ENCODE data around the gene CATSPERZ.
A peak's percentile ranks its signal among the peaks of the same experiment; 100 is the strongest.

The CATSPERZ gene

GRCh38 chr11:64333556-64333955 lies 33.4 kb downstream of the CATSPERZ start:
- H2AFZ ChIP-seq (ENCODE audit: low read length), result no peak overlapping the region
- no peak overlapping the region for H2BK120ac ChIP-seq (ENCODE audit: low read depth, low read length)
- no CpG with 5 or more reads among the region's 8 CpGs for WGBS, 2 donors (ENCODE audit: extremely low coverage in 2 of 2, insufficient read length in 2 of 2, insufficient replicate concordance in 1 of 2)
- no peak overlapping the region for H4K91ac ChIP-seq (ENCODE audit: low read depth, low read length, poor library complexity)
- peaks cover 0 to 2% of the 10 kb centered on the region in 2 donors for H3K36me3 ChIP-seq (replicated peaks in 1 of 2; ENCODE audit: control insufficient read depth in 2 of 2, insufficient read depth in 2 of 2, low read length in 2 of 2)
- H2BK15ac ChIP-seq (ENCODE audit: low read length), result no peak overlapping the region
- H3K9ac ChIP-seq (ENCODE audit: low read depth, low read length, poor library complexity), result no peak overlapping the region
- DNase-seq (ENCODE audit: low spot score), result no peak
- H2BK12ac ChIP-seq (ENCODE audit: low read length), result no peak overlapping the region
- no peaks in the 10 kb centered on the region for H3K9me3 ChIP-seq (replicated peaks in 1 of 2; ENCODE audit: control insufficient read depth in 2 of 2, insufficient read depth in 1 of 2, low read depth in 1 of 2, low read length in 2 of 2)
- H3K4ac ChIP-seq (ENCODE audit: low read length), result no peak overlapping the region
- H2AK5ac ChIP-seq (ENCODE audit: low read depth, low read length), result no peak overlapping the region
- no peak overlapping the region for H3K4me2 ChIP-seq (ENCODE audit: insufficient read depth, low read length, poor library complexity, severe bottlenecking)
- no peak overlapping the region for H2BK5ac ChIP-seq (ENCODE audit: low read length)
- no peaks in the 10 kb centered on the region for H3K79me1 ChIP-seq (ENCODE audit: low read depth, low read length)
- no peak overlapping the region for H3K14ac ChIP-seq (ENCODE audit: low read length)
- H3K23ac ChIP-seq (ENCODE audit: low read depth, low read length, poor library complexity), result no peak overlapping the region
- no peak overlapping the region for H3K27ac ChIP-seq (replicated peaks; ENCODE audit: low read length)
- H3K27me3 ChIP-seq (ENCODE audit: control insufficient read depth in 3 of 3, insufficient read depth in 3 of 3, low read depth in 1 of 3, low read length in 3 of 3), result peaks cover 0 to 3% (median 0%) of the 10 kb centered on the region in 3 experiments
- no peak overlapping the region for H4K8ac ChIP-seq (ENCODE audit: low read depth, low read length)
- H3K18ac ChIP-seq (ENCODE audit: low read length), result no peak overlapping the region
- H3K4me1 ChIP-seq (ENCODE audit: control insufficient read depth in 2 of 2, insufficient read depth in 1 of 2, low read depth in 1 of 2, low read length in 2 of 2), result peaks cover 0 to 2% of the 10 kb centered on the region in 2 donors
- H3K4me3 ChIP-seq (ENCODE audit: low read length in 2 of 2), result no peak overlapping the region

DNA sequence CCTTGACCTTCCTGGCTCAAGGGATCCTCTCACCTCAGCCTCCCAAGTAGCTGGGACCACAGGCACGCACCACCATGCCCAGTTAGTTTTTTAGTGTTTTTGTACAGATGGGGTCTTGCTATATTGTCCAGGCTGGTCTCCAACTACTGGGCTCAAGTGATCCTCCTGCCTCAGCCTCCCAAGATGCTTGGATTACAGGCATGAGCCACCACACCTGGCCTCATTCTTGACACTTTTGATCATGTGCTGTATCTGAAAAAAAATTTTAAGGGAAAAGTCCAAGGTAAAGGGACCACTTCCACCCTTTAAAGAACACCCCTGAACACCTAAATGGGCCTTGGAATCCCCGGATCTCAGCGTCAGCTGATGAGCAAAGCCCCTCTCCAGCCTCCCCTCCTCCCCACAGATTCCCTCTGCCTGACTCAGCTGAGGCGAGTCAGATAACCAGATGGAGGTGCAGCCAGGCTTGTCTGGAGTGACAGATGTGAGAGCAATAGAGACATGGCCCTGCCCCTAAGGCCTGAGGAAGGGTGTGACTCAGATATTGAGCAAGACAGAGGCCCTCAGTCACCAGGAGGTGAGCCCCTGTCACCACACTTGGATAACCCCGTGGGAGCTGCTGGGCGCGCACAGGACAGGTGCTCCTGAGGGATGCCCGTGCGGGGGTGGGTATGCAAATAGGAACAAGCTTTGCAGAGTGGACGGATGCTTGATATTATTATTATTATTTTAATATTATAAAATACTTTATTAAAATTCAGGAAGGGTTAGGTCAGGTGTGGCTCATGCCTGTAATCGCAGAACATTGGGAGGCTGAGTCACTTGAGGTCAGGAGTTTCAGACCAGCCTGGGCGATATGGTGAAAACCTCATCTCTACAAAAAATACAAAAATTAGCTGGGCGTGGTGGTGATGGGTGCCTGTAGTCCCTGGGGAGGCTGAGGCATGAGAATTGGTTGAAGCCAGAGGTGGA lies 34.9 kb downstream of the CATSPERZ start:
- H3K27me3 ChIP-seq (ENCODE audit: control insufficient read depth in 3 of 3, insufficient read depth in 3 of 3, low read depth in 1 of 3, low read length in 3 of 3), result peaks cover 0 to 16% (median 3%) of the 10 kb centered on the region in 3 experiments
- H3K23ac ChIP-seq (ENCODE audit: low read depth, low read length, poor library complexity), result no peak overlapping the region
- no CpG with 5 or more reads among the region's 13 CpGs for WGBS, 2 donors (ENCODE audit: extremely low coverage in 2 of 2, insufficient read length in 2 of 2, insufficient replicate concordance in 1 of 2)
- H4K8ac ChIP-seq (ENCODE audit: low read depth, low read length), result no peak overlapping the region
- no peak overlapping the region for H2BK15ac ChIP-seq (ENCODE audit: low read length)
- H3K4ac ChIP-seq (ENCODE audit: low read length), result no peak overlapping the region
- no peak overlapping the region for H2BK5ac ChIP-seq (ENCODE audit: low read length)
- H2BK12ac ChIP-seq (ENCODE audit: low read length), result no peak overlapping the region
- H3K79me1 ChIP-seq (ENCODE audit: low read depth, low read length), result peaks cover 1% of the 10 kb centered on the region
- H3K4me3 ChIP-seq (ENCODE audit: low read length in 2 of 2), result no peak overlapping the region
- no peak overlapping the region for H3K14ac ChIP-seq (ENCODE audit: low read length)
- no peak overlapping the region for H3K4me2 ChIP-seq (ENCODE audit: insufficient read depth, low read length, poor library complexity, severe bottlenecking)
- H3K36me3 ChIP-seq (replicated peaks in 1 of 2; ENCODE audit: control insufficient read depth in 2 of 2, insufficient read depth in 2 of 2, low read length in 2 of 2), result peaks cover 0 to 2% of the 10 kb centered on the region in 2 donors
- H2BK120ac ChIP-seq (ENCODE audit: low read depth, low read length), result no peak overlapping the region
- DNase-seq (ENCODE audit: low spot score), result no peak
- H2AFZ ChIP-seq (ENCODE audit: low read length), result no peak overlapping the region
- no peaks in the 10 kb centered on the region for H3K9me3 ChIP-seq (replicated peaks in 1 of 2; ENCODE audit: control insufficient read depth in 2 of 2, insufficient read depth in 1 of 2, low read depth in 1 of 2, low read length in 2 of 2)
- no peak overlapping the region for H3K9ac ChIP-seq (ENCODE audit: low read depth, low read length, poor library complexity)
- H4K91ac ChIP-seq (ENCODE audit: low read depth, low read length, poor library complexity), result no peak overlapping the region
- no peak overlapping the region for H2AK5ac ChIP-seq (ENCODE audit: low read depth, low read length)
- peaks cover 0 to 2% of the 10 kb centered on the region in 2 donors for H3K4me1 ChIP-seq (ENCODE audit: control insufficient read depth in 2 of 2, insufficient read depth in 1 of 2, low read depth in 1 of 2, low read length in 2 of 2)
- H3K27ac ChIP-seq (replicated peaks; ENCODE audit: low read length), result no peak overlapping the region
- H3K18ac ChIP-seq (ENCODE audit: low read length), result peak overlapping the region; percentile 13

DNA sequence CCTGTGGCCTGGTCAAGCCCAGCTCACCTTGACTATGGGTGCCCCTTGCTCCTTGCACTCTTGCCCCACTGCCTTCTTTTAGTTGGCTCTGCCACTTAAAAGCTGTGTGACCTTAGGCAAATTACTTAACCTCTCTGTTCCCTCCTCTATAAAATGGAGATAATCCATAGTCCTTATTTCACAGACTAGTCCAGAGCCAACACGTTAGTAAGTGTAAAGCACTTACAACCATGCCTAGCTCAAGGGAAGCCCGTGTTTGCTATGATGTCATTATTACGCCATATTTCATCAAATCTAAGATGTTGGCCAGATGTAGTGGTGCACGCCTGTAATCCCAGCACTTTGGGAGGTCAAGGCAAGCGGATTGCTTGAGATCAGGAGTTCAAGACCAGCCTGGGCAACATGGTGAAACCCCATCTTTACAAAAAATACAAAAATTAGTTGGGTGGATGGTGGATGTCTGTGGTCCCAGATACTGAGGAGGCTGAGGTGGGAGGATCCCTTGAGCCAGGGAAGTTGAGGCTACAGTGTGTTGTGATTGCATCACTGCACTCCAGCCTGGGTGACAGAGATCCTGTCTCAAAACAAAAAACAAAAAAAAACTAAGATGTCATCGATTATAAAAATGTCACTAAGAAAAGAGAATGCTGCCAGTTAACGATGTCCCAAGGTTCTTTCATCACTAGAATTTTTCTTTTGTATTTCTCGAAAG lies 37.5 kb downstream of the CATSPERZ start:
- WGBS, 2 donors (ENCODE audit: extremely low coverage in 2 of 2, insufficient read length in 2 of 2, insufficient replicate concordance in 1 of 2), result no CpG with 5 or more reads among the region's 8 CpGs
- no peak overlapping the region for H2BK12ac ChIP-seq (ENCODE audit: low read length)
- no peak for DNase-seq (ENCODE audit: low spot score)

GRCh38 chr11:64338716-64339115 lies 38.6 kb downstream of the CATSPERZ start:
- no peak overlapping the region for H2BK15ac ChIP-seq (ENCODE audit: low read length)
- H2BK12ac ChIP-seq (ENCODE audit: low read length), result no peak overlapping the region
- H4K8ac ChIP-seq (ENCODE audit: low read depth, low read length), result no peak overlapping the region
- H3K23ac ChIP-seq (ENCODE audit: low read depth, low read length, poor library complexity), result no peak overlapping the region
- no peak overlapping the region for H3K4me3 ChIP-seq (ENCODE audit: low read length in 2 of 2)
- no peak overlapping the region for H2AK5ac ChIP-seq (ENCODE audit: low read depth, low read length)
- no peaks in the 10 kb centered on the region for H3K9me3 ChIP-seq (replicated peaks in 1 of 2; ENCODE audit: control insufficient read depth in 2 of 2, insufficient read depth in 1 of 2, low read depth in 1 of 2, low read length in 2 of 2)
- H3K9ac ChIP-seq (ENCODE audit: low read depth, low read length, poor library complexity), result no peak overlapping the region
- H3K27me3 ChIP-seq (ENCODE audit: control insufficient read depth in 3 of 3, insufficient read depth in 3 of 3, low read depth in 1 of 3, low read length in 3 of 3), result peaks cover 0 to 41% (median 11%) of the 10 kb centered on the region in 3 experiments
- H2BK5ac ChIP-seq (ENCODE audit: low read length), result no peak overlapping the region
- H4K91ac ChIP-seq (ENCODE audit: low read depth, low read length, poor library complexity), result no peak overlapping the region
- H3K14ac ChIP-seq (ENCODE audit: low read length), result no peak overlapping the region
- H3K18ac ChIP-seq (ENCODE audit: low read length), result no peak overlapping the region
- no CpG with 5 or more reads among the region's 8 CpGs for WGBS, 2 donors (ENCODE audit: extremely low coverage in 2 of 2, insufficient read length in 2 of 2, insufficient replicate concordance in 1 of 2)
- no peak overlapping the region for H2BK120ac ChIP-seq (ENCODE audit: low read depth, low read length)
- H3K36me3 ChIP-seq (replicated peaks in 1 of 2; ENCODE audit: control insufficient read depth in 2 of 2, insufficient read depth in 2 of 2, low read length in 2 of 2), result no peaks in the 10 kb centered on the region
- peaks cover 6 to 17% of the 10 kb centered on the region in 2 donors for H3K4me1 ChIP-seq (ENCODE audit: control insufficient read depth in 2 of 2, insufficient read depth in 1 of 2, low read depth in 1 of 2, low read length in 2 of 2)
- no peak overlapping the region for H3K27ac ChIP-seq (replicated peaks; ENCODE audit: low read length)
- H2AFZ ChIP-seq (ENCODE audit: low read length), result no peak overlapping the region
- DNase-seq (ENCODE audit: low spot score), result no peak
- H3K4me2 ChIP-seq (ENCODE audit: insufficient read depth, low read length, poor library complexity, severe bottlenecking), result no peak overlapping the region
- no peak overlapping the region for H3K4ac ChIP-seq (ENCODE audit: low read length)
- peaks cover 1% of the 10 kb centered on the region for H3K79me1 ChIP-seq (ENCODE audit: low read depth, low read length)

More for the DNA sequence above, 37.5 kb downstream of the CATSPERZ start:
- no peak overlapping the region for H3K4me2 ChIP-seq (ENCODE audit: insufficient read depth, low read length, poor library complexity, severe bottlenecking)
- no peak overlapping the region for H3K18ac ChIP-seq (ENCODE audit: low read length)
- H3K4me3 ChIP-seq (ENCODE audit: low read length in 2 of 2), result no peak overlapping the region
- no peak overlapping the region for H2AK5ac ChIP-seq (ENCODE audit: low read depth, low read length)
- no peaks in the 10 kb centered on the region for H3K36me3 ChIP-seq (replicated peaks in 1 of 2; ENCODE audit: control insufficient read depth in 2 of 2, insufficient read depth in 2 of 2, low read length in 2 of 2)
- no peak overlapping the region for H3K23ac ChIP-seq (ENCODE audit: low read depth, low read length, poor library complexity)
- H3K27ac ChIP-seq (replicated peaks; ENCODE audit: low read length), result no peak overlapping the region
- H3K4me1 ChIP-seq (ENCODE audit: control insufficient read depth in 2 of 2, insufficient read depth in 1 of 2, low read depth in 1 of 2, low read length in 2 of 2), result peaks cover 2 to 14% of the 10 kb centered on the region in 2 donors
- H4K8ac ChIP-seq (ENCODE audit: low read depth, low read length), result no peak overlapping the region
- no peak overlapping the region for H2BK120ac ChIP-seq (ENCODE audit: low read depth, low read length)
- H3K4ac ChIP-seq (ENCODE audit: low read length), result no peak overlapping the region
- H3K79me1 ChIP-seq (ENCODE audit: low read depth, low read length), result peaks cover 1% of the 10 kb centered on the region
- H2BK5ac ChIP-seq (ENCODE audit: low read length), result no peak overlapping the region
- no peaks in the 10 kb centered on the region for H3K9me3 ChIP-seq (replicated peaks in 1 of 2; ENCODE audit: control insufficient read depth in 2 of 2, insufficient read depth in 1 of 2, low read depth in 1 of 2, low read length in 2 of 2)
- H3K14ac ChIP-seq (ENCODE audit: low read length), result no peak overlapping the region
- H2BK15ac ChIP-seq (ENCODE audit: low read length), result no peak overlapping the region
- H3K9ac ChIP-seq (ENCODE audit: low read depth, low read length, poor library complexity), result no peak overlapping the region
- H2AFZ ChIP-seq (ENCODE audit: low read length), result no peak overlapping the region
- H4K91ac ChIP-seq (ENCODE audit: low read depth, low read length, poor library complexity), result no peak overlapping the region
- peaks cover 0 to 38% (median 11%) of the 10 kb centered on the region in 3 experiments for H3K27me3 ChIP-seq (ENCODE audit: control insufficient read depth in 3 of 3, insufficient read depth in 3 of 3, low read depth in 1 of 3, low read length in 3 of 3)

All from neuronal stem cell (in vitro differentiated cells).